Articular chondrocyte of knee joint (primary cell): ENCODE results near the gene SEMA6C. TPM values are rescaled to one million over a fixed set of nuclear protein-coding genes. Genes with fewer than 3 reads are reported as not detected.

Experiments used
- total RNA-seq: library from RNA; depleted of rRNA; stranded (reverse); fragments of >200 nt; gene quantifications from 2 replicates; pipeline ENCODE4 v1.2.3, GENCODE V29; 2012

The SEMA6C gene, protein sequence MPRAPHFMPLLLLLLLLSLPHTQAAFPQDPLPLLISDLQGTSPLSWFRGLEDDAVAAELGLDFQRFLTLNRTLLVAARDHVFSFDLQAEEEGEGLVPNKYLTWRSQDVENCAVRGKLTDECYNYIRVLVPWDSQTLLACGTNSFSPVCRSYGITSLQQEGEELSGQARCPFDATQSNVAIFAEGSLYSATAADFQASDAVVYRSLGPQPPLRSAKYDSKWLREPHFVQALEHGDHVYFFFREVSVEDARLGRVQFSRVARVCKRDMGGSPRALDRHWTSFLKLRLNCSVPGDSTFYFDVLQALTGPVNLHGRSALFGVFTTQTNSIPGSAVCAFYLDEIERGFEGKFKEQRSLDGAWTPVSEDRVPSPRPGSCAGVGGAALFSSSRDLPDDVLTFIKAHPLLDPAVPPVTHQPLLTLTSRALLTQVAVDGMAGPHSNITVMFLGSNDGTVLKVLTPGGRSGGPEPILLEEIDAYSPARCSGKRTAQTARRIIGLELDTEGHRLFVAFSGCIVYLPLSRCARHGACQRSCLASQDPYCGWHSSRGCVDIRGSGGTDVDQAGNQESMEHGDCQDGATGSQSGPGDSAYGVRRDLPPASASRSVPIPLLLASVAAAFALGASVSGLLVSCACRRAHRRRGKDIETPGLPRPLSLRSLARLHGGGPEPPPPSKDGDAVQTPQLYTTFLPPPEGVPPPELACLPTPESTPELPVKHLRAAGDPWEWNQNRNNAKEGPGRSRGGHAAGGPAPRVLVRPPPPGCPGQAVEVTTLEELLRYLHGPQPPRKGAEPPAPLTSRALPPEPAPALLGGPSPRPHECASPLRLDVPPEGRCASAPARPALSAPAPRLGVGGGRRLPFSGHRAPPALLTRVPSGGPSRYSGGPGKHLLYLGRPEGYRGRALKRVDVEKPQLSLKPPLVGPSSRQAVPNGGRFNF
- 1.3 and 1.4 TPM in 2 replicates for total RNA-seq

DNA sequence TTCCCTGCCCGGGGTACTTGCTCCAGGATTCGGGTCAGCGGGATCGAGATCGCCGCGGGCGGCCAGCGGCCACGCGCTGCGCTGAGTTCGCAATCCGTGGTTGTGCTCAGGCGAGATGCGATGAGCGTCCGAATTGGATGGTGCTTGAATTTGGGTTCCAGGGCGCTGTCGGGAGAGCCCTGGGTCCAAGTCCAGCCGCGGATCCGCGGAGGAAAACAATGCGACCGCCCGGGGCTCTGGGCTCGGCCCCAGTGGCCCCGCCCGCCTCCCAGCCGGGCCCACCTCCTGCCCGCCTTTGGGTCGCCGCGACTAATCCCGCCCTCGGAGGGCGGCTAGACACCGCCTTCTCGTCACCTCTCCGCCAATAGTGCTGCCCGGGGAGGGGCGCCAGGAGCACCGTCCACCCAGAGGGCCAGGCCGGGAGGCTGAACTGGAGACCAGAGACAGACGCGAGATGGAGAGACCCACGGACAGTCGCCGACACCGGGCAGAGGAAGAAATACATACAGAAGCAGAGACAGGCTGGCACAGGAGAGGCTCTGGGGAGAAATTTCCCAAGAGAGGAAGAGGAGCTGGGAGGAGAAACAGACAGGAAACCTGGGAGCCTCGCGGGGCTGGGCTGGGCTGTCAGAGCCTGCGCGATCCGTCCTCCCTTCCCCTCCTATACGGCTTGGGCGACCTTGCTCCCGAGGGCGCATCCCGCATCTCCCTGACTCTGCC, at the start of gene SEMA6C:
TSS of gene SEMA6C (minus strand) at position 220 of the 720 bp plus-strand sequence. CDS start 4,010 bp downstream, outside the sequence.

DNA sequence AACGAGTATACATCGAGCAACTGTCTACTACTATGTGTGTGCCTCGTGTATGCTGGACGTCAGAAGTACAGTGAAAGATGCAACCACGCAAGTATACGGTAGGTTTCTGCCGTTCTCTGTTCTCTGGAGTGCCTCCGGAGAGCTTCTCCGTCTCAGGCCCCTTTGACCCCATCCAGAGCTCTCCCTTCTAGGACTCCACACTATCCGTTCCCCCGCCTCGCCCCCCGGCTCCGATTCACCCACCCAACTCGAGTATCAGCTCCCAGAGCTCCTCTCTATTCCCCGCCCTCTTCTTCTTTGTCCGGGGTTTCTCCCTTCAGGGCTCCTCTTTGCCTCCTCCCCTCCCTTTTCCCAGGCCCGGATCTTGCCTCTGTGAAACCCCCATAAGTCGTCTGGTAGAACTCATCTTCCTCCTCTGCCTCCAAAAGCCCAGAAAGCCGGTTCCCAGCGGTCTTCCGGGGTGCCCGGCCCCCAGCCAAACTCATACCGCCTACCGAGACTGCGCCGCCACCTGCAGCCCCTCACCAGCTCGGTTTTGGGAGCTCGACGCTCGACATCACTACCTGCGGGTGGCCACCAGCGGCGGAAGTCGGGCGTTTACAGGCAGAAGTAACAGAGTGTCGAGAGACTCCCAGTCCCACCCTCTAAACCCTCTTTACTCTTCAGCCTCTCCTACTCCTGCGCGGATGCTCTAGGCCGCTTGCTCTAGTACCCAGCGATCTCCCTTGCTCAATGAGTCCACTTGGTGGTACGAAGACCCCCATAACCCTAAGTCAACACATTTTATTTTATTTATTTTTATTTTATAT, 43.4 kb upstream of the SEMA6C start, which contains the start of gene VPS72:
TSS of gene VPS72 (minus strand) at position 561 of the 809 bp plus-strand sequence. CDS start at position 485, 76 bp downstream.

DNA sequence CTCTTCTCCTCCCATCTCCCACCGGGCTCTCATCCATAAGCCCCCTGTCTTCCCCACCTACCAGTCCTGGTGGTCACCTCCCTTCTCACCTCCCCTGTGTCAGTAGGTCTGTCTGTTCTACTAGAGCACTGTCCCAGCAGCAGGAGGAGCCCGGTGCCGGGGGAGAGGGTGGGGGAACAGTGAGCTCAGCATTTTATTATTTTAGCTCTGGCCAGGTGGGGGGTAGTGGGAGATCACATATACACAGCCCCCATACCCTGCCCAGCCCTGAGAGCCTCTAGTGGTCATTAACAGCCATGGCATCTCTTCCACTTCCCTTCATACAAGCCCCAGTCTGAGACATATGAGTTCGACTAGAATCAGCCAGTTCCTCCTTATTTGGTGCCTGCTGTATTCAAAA, 29.4 kb upstream of the SEMA6C start, which contains the start of gene TMOD4:
TSS of gene TMOD4 (minus strand) at position 119 of the 400 bp plus-strand sequence. CDS start 1,106 bp downstream, outside the sequence.

DNA sequence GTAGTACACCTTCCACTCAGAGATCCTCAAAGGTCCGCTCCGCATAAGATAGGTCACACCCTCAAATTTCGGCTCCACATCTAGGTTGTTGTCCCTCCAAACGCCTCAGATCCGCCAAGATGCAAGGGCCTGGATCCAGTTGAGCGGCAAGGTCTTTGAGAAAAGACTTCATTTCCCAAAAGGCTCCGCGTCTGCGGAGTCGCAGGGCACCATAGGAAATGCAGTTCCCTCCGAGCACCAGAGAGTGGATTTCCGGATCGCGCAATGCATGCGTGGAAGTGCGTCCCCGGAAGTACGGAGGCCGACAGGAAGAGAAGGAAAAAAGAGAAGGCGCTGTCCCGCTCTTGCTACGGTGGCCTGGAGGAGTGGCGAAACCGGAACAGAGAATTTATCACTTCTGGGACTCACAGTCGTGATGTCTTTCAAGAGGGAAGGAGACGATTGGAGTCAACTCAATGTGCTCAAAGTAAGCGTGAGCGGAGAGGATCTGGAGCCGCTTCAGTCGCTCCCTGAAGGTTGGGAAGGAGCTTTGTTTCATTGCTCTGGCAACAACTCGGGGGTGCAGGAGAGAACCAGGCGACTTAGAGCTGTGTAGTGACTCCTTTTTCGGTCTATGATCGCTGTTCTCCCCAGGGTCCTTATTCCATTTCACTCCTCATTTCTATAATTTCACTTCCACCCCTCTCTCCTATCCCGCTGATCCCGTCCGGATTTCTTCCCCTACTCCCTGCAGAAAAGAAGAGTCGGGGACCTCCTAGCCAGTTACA, 19.5 kb upstream of the SEMA6C start, which contains the start of the genes LYSMD1 and SCNM1:
TSS of gene LYSMD1 (minus strand) at position 165 of the 767 bp plus-strand sequence. CDS start 644 bp downstream, outside the sequence.
TSS of gene SCNM1 (plus strand) at position 407 of the 767 bp plus-strand sequence. CDS start at position 416, 9 bp downstream.

DNA sequence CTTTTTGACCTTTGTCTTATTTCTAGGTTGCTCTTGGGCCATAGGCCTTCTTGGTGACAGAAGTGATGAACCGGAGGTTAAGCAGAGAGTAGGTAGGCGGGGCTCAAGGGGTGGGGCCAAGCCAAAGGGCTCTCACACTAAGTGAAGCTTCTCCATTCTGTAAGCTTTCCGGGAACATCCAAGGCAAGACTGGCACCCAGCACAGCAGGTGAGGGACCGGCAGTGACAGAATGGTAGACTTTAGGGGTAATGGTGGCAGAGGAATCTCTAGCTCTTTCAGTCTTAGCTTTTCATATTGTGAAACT, 10.0 kb upstream of the SEMA6C start, which contains the start of gene TNFAIP8L2:
TSS of gene TNFAIP8L2 (plus strand) at position 135 of the 305 bp plus-strand sequence. CDS start 2,049 bp downstream, outside the sequence.

Other genes starting within 250 kb of the SEMA6C start
- gene SETDB1, start 220.3 kb downstream of the SEMA6C start, total RNA-seq, result 41.2 and 44.1 TPM in 2 replicates
- gene CERS2, start 171.8 kb downstream of the SEMA6C start, total RNA-seq, result 170 and 179 TPM in 2 replicates
- 0.22 and 0.39 TPM in 2 replicates for gene ANXA9, start 164.3 kb downstream of the SEMA6C start, total RNA-seq
- 14.0 and 18.5 TPM in 2 replicates for gene MINDY1, start 139.7 kb downstream of the SEMA6C start, total RNA-seq
- gene PRUNE1, start 138.2 kb downstream of the SEMA6C start, total RNA-seq, result 12.3 and 12.6 TPM in 2 replicates
- 0.32 and 0.52 TPM in 2 replicates for gene BNIPL, start 110.0 kb downstream of the SEMA6C start, total RNA-seq
- 3.0 and 3.7 TPM in 2 replicates for gene C1orf56, start 98.9 kb downstream of the SEMA6C start, total RNA-seq
- 41.3 and 48.5 TPM in 2 replicates for gene CDC42SE1, start 87.0 kb downstream of the SEMA6C start, total RNA-seq
- gene MLLT11, start 86.2 kb downstream of the SEMA6C start, total RNA-seq, result 3.4 and 3.9 TPM in 2 replicates
- gene GABPB2, start 75.9 kb downstream of the SEMA6C start, total RNA-seq, result 22.0 and 22.9 TPM in 2 replicates
- not detected in 2 replicates for gene TNFAIP8L2, start 10.0 kb upstream of the SEMA6C start, total RNA-seq
- 7.4 and 9.0 TPM in 2 replicates for gene LYSMD1, start 19.3 kb upstream of the SEMA6C start, total RNA-seq
- 26.9 and 37.2 TPM in 2 replicates for gene SCNM1, start 19.5 kb upstream of the SEMA6C start, total RNA-seq
- gene TMOD4, start 29.4 kb upstream of the SEMA6C start, total RNA-seq, result 0.32 and 0.52 TPM in 2 replicates
- gene VPS72, start 43.6 kb upstream of the SEMA6C start, total RNA-seq, result 32.5 and 34.6 TPM in 2 replicates
- gene PIP5K1A, start 51.9 kb upstream of the SEMA6C start, total RNA-seq, result 78.0 and 88.6 TPM in 2 replicates
- gene PSMD4, start 108.1 kb upstream of the SEMA6C start, total RNA-seq, result 112 and 120 TPM in 2 replicates
- gene ZNF687, start 135.7 kb upstream of the SEMA6C start, total RNA-seq, result 12.9 and 14.1 TPM in 2 replicates
- 43.9 and 44.8 TPM in 2 replicates for gene PI4KB, start 180.8 kb upstream of the SEMA6C start, total RNA-seq
- gene RFX5, start 200.6 kb upstream of the SEMA6C start, total RNA-seq, result 30.2 and 34.6 TPM in 2 replicates
- gene SELENBP1, start 226.1 kb upstream of the SEMA6C start, total RNA-seq, result 89.0 and 90.6 TPM in 2 replicates